ENCODE measurements around the gene TEDDM1. TPM values are rescaled to one million over a fixed set of nuclear protein-coding genes. Genes with fewer than 3 reads are reported as not detected.
A peak's percentile ranks its signal among the peaks of the same experiment; 100 is the strongest.
"Not testable (repeated sequence)": the region's sequence is repeated elsewhere in the genome, so short reads cannot be mapped to it uniquely, and the experiment has no call there.

The TEDDM1 gene, protein sequence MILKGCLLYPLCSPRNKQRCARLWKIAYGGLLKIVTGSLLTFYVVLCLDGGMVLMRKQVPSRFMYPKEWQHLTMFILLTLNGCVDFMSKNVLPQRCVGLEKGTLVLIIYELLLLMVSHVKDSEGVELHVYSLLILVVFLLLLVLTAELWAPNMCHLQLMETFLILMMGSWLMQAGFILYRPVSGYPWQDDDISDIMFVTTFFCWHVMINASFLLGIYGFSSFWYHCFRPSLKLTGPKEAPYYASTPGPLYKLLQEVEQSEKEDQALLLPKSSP
- total RNA-seq, result not detected

DNA sequence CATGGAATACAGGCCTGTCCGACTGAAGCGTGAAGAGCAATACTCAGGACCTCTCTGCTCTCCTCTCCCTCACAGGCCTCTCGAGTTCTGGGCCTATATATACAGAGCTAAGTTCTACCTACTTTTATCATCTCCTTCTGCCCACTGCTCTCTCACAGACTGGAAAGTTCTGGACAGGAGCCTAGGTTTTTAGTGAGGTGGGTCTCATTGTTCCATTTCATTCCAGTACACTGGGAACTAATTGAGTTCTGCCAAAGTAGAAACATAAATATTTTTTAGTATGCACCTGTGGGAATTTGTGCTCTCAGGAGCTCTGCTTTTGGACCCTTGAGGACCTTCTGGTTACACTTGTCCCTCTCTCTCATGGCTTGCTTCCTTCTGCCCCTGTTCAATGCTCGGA, at the start of gene TEDDM1:
TSS of gene TEDDM1 (minus strand) at position 101 of the 400 bp plus-strand sequence. CDS start 182 bp downstream, outside the sequence.
- WGBS, 2 donors, result 94 to 95% methylated on average over 4 of the region's 4 CpGs
- Histone ChIP-seq H3K4me3 (no peak within 1 kb of the TSS), H3K27me3 (no peaks in the 10 kb centered on the region), H3K4me1 (peaks cover 0 to 24% (median 10%) of the 10 kb centered on the region in 4 donors), H3K27ac (no peak within 1 kb of the TSS), H3K9me3 (peaks cover 0 to 3% (median 0%) of the 10 kb centered on the region in 4 donors), H3K36me3 (no peaks in the 10 kb centered on the region)
- TF ChIP-seq EP300 (IDR thresholded peaks at IDR 0.05), result no peak
- no peak for TF ChIP-seq POLR2A (IDR thresholded peaks at IDR 0.05)
- TF ChIP-seq CTCF (IDR thresholded peaks at IDR 0.05), result no peak
- DNase-seq (ENCODE audit: low spot score in 2 of 2), result no peak

DNA sequence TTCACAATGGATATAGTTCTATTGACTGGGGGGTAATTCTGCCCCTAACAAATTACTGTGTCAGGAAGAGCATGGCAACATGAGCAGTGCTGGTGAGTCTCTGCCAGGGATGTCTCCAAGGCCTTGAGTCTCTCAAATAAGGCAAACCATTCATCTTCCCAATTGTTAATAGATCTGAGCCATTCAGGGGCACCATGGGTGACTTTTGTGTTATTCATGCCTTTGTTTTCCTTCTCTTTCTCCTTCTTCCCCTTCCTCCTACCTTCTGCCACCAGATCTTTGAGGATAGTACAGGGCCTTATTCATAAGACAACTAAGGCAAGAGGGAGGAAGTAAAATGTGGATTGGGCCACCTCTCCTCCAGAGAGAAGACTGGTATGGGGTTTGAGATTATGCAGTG, 49.6 kb upstream of the TEDDM1 start, which contains the start of gene RGSL1:
TSS of gene RGSL1 (plus strand) at position 60 of the 400 bp plus-strand sequence. CDS start at position 80, 20 bp downstream.
- H3K27me3 ChIP-seq, result no peaks in the 10 kb centered on the region
- H3K36me3 ChIP-seq, result no peaks in the 10 kb centered on the region
- H3K4me3 ChIP-seq, result no peak within 1 kb of the TSS
- TF ChIP-seq CTCF (IDR thresholded peaks at IDR 0.05) (no peak), EP300 (IDR thresholded peaks at IDR 0.05) (no peak), POLR2A (IDR thresholded peaks at IDR 0.05) (no peak)
- H3K27ac ChIP-seq, result no peak within 1 kb of the TSS
- no peaks in the 10 kb centered on the region for H3K4me1 ChIP-seq
- DNase-seq (ENCODE audit: low spot score in 2 of 2), result no peak
- H3K9me3 ChIP-seq, result no peaks in the 10 kb centered on the region

GRCh38 chr1:182447660-182448059, 47.2 kb upstream of the TEDDM1 start:
- TF ChIP-seq EP300 (IDR thresholded peaks at IDR 0.05), result no peak
- TF ChIP-seq CTCF (IDR thresholded peaks at IDR 0.05), result no peak
- no peaks in the 10 kb centered on the region for H3K9me3 ChIP-seq
- DNase-seq (ENCODE audit: low spot score in 2 of 2), result no peak
- H3K36me3 ChIP-seq, result no peaks in the 10 kb centered on the region
- H3K27ac ChIP-seq, result no peak overlapping the region
- no peak overlapping the region for H3K4me3 ChIP-seq
- WGBS, 2 donors, result 80 to 88% methylated on average over 1 of the region's 1 CpG
- H3K27me3 ChIP-seq, result no peaks in the 10 kb centered on the region
- H3K4me1 ChIP-seq, result no peaks in the 10 kb centered on the region

DNA sequence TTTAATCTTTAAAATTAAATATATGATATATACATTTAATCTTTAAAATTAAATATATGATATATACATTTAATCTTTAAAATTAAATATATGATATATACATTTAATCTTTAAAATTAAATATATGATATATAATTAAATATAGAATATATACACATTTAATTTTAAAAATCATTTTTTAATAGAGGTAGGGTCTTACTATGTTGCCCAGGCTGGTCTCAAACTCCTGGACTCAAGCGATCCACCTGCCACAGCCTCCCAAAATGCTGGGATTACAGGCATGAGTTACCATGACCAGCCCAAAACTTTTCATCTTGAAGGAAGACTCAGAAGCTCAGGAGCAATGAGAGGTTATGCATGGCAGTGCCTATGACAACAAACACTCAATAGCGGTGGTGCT, 46.7 kb upstream of the TEDDM1 start:
- not testable (repeated sequence) for H3K9me3 ChIP-seq; H3K36me3 ChIP-seq; H3K27me3 ChIP-seq; H3K4me3 ChIP-seq; H3K27ac ChIP-seq; DNase-seq (ENCODE audit: low spot score in 2 of 2); H3K4me1 ChIP-seq
- WGBS, 2 donors, result 96 to 99% methylated on average over 2 of the region's 2 CpGs

- 3 to 4% methylated on average over 3 of the region's 3 CpGs for WGBS, 2 donors
- TF ChIP-seq POLR2A (IDR thresholded peaks at IDR 0.05), result no peak
- TF ChIP-seq CTCF (IDR thresholded peaks at IDR 0.05), result peak; percentile 38 to 63 (median 50)
- H3K4me3 ChIP-seq, result no peak overlapping the region
Measured at GRCh38 chr1:182446033-182446669, 45.7 kb upstream of the TEDDM1 start.

More at GRCh38 chr1:182446033-182446669, 45.7 kb upstream of the TEDDM1 start:
- DNase-seq (ENCODE audit: low spot score in 2 of 2), result peak in 1 of 2 donors; percentile 64
- Histone ChIP-seq H3K36me3 (no peaks in the 10 kb centered on the region), H3K27me3 (no peaks in the 10 kb centered on the region), H3K27ac (no peak overlapping the region), H3K9me3 (no peaks in the 10 kb centered on the region), H3K4me1 (no peaks in the 10 kb centered on the region)
